GM18907 (cell line): Measurements from ENCODE around the gene CD9.

Experiments
- ATAC-seq: cut with Tn5 transposase; IDR thresholded peaks from one replicate; pipeline ENCODE4 v1.9.1; 2021; ENCODE audit warnings: mild to moderate bottlenecking, moderate library complexity; ENCODE audit not compliant: unreplicated experiment

The CD9 gene

DNA sequence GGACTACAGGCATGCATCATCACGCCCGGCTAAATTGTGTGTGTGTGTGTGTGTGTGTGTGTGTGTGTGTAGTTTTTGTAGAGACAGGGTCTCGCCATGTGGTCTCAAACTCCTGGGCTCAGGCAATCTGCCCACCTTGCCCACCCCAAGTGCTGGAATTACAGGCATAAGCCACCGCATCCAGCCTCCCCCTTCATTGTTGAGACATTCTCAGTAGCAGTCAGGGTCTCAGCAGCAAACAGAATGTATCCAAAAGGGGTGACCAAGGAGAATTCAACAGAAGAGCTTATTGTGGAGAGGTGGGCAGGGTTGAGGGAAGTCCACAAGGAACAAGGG, 73.0 kb downstream of the CD9 start:
- no peak for ATAC-seq

DNA sequence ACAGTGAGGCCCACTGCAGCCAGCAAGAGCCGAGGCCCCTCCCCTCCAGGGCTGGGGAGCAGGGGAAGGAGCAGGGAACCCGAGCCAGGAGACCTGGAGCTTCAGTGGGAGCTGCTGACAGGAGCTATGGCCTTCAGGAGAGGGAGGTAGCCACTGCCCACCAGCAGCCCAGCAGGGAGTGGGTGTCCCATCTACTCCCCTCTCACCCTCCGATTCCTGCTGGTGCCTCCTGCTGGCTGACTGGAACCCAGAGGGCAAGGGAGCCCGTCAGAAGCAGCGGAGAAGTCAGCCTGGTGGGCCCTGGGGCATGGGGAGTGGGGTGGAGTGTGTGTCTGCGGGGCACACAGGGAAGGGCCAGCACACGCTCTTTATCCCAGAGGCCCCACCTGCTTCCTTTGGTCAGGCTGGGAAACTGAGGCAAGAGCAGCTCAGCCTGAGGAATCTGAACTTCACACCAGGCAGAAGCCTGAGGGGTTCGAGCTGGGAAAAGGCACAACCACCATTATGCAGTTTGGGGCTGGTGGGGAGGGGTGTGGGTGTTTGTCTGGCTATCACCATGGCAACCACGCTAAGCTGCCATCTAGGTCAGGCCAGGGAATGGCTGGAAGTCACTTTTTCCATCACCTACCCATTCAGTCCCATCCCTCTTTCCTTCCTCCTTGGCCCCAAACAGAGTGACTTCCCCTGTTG, 73.5 kb downstream of the CD9 start:
- ATAC-seq = no peak

DNA sequence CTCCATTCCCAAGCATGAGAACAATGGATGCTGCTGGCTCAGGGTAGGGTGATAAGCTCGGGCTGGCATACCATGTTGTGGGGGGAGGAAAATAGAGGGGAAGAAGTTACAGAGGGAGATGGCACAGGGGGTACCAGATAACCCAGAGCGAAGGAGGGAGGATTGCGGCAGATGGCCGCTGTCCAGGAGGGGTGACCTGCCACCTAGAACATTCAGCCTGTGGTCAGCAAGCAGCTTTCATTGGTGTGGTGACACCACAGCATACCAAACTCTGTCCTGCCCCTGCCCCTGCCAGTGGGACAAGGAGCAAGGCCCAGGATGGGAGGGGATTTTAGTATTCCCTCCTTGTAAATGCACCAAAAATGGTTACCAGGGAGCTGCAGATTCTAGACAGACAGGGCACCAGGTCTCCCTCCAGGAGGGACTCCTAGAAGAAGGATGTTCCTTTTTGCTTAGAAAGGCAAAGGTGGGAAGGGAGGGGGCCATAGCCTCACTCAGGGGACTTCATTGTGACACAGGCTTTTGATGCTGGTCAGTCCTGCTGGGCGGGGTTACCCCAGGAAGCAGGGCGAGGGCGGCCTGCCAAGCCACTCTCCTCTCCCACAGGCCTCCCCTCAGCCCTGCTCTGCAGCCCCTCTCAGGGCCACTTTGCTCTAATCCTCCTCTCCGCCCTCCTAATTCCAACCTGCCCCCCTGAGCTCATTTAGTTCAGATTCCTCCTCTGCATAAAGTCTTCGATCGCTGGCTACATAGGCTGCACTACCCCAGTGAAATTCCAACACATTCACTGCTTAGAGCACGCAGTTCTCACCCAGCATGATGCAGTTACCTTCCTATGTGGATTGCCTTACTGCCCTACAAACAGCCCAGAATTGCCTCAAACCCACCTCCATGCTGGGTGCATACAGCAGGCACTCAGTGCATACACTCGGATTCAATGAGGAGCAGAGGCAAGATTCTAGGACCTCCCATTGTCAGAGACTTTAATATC, 74.3 kb downstream of the CD9 start:
- no peak for ATAC-seq

DNA sequence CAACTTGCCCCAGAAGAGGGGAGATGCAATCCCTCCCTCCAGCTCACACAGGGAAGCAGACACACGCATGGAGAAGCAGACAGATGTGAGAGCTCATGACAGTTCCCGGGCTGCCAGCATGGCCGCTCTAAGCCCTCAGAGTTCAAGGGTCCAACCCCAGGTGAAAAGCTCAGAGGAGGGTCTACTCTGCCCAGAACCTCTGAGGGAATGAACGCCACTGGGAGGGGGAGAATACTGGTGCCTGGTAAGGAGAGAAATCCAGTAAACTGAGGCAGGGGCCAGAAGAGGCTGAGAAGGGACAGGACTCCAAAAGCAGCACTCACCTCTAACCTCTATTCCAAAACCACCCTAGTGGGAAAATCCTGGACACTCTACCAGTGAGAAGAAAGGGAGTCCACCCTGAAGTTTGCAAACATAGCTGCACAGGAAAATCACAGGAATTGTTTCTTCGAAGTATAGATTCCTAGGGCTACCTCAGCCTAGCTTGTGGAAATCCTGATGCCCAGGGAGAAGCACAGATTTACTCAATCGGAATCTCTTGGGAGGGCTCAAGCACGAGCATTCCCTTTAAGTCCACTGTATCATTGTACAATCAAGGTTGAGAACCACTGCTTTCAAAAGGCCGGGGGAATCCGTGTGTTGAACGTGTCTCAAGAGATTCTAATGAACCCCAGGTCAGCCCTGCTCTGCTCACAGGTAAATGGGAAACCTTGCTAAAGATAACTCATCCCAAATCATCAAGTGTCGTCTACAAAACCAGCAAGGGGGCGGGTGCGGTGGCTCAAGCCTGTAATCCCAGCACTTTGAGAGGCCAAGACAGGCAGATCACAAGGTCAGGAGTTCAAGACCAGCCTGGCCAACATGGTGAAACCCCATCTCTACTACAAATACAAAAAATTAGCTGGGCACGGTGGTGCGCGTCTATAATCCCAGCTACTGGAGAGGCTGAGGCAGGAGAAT, 76.0 kb downstream of the CD9 start:
- ATAC-seq = no peak

DNA sequence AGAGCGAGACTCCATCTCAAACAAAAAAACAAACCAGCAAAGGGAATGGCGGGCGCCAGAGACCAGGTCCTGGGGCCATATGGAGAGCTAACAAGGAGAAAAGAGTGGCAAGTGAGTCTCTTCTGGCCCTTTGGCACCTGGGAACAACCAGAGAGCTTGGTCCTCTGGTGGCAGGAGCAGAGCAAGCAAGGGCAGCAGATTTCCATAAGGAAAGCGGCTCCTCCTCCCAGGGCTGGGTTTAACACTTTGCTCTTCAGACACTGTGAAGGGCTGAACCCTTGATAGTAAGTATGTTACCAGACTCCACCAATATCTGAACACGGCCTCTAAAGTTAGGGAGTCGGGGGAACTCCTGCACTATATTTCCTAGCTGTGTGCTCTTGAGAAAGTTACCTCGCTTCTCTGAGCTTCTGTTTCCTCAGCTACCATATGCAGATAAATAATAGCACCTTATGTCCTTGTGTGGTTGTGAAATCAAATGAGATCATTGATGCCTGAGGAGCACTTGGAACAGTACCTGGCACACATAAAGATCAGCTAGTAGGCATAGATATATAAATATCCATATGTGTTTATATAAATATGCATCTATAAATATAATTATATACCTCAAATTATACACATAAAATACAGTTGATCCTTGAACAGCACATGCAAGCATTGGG, 76.9 kb downstream of the CD9 start:
- no peak for ATAC-seq

DNA sequence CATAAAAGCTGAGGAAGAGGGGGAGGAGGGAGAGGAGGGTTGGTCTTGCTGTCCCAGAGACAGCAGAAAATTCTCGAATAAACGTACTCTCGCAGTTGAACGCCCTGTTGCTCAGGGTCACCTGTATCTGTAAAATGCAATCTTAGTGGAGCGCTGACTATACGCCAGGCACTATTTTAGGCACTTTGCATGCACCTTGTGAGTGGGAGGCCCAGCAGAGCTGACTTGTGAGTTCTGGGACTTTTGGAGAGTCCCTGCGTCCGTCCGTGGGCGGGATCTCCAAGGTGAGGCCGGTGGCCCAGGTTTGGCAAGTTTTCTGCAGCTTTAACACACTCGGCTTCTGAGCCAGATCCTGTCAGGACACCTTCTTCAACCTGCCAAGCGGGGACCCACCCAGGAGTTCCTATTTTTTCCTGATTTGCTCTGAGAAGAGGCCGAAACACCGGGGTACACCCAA, 77.8 kb downstream of the CD9 start:
- peak; percentile 16 for ATAC-seq

DNA sequence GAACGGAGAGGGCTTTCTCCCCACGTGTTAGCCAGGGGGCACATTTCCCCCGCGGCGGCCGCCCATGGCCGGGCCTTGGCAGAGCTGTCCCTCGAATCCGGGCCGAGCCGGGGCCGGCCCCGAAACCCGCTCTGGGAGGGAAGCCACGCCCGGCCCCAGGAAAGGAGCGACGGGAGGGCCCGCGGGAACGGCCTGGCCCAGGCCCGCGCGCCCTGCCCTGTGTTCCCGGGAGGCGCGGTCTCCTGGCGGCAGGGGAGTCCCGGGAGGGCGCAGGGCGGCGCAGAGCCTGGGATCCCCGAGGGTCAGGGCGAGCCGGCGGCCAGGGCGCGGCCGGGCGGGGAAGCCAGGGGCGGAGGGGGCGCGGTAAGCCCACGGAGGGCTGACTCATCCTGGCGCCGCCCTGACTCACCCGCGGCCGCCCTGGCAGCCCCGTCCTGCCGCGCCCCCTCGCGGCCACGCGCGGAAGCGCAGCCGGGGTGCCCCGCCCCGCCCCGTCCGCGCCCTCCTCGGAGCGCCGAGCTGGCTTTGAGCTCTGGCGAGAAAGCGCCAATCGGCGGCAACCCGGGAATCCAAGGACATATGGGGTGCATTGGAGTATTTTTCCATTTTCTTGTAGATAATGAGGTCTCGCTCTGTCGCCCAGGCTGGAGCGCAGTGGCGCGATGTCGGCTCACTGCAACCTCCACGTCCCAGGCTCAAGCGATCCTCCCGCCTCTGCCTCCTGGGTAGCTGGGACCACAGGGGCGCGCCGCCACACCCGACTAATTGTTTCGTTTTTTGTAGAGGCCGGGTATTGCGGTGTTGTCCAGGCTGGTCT, 78.4 kb downstream of the CD9 start:
- peak; percentile 78 for ATAC-seq

DNA sequence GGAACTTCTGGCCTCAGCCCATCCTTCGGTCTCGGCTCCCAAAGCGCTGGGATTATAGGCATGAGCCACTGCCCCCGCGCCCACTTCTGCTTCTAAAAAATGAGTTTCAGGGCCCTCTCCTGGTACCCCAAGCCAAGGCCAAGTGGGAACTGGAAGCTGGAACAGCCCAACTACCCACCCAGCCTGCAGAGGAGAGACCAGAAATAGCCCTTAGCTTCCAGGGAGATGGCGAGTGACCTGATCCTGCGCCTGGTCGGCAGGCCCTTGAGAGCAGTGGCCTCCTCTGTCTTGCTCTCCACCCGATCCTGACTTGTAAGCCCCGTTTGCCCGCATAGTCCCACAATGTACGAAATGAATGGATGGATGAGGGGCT, 79.0 kb downstream of the CD9 start:
- ATAC-seq = no peak

DNA sequence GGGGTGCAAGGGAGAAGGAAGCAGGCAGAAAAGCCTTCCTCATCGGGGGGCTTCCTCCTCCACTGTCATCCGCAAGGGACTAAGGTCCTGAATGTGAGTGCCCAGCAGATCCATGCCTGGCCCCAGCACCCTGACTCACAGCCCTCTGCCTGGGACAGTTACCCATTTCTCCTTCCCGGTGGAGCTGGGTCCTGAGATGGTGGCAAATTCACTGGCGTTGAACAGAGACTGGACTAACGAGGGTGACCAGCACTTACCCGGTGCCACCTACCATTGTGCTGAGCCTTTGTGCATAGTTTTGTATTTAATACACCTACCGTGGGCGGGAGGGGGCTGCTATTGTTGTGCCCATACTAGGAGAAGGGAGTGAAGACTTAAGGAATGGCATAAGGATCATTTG, 79.4 kb downstream of the CD9 start:
- ATAC-seq = no peak

DNA sequence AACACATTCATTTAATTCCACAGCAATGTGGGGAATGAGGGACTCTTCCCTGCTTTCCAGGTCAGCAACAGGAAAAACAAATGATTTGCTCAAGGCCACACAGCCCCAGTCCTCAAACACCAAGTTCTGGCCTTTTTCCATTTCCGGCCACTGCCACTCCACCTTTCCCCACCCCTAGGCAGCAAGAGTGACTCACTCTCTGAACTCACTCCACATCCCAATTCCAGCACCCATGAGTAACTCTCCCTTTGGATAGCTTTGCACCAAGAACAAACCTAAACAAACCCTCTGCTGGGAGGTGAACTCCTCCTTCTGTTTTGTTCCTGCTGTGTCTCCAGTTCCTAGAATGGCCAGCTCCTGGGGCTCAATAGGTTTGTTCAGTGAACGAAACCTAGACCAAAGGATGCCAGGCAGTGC, 79.9 kb downstream of the CD9 start:
- no peak for ATAC-seq

DNA sequence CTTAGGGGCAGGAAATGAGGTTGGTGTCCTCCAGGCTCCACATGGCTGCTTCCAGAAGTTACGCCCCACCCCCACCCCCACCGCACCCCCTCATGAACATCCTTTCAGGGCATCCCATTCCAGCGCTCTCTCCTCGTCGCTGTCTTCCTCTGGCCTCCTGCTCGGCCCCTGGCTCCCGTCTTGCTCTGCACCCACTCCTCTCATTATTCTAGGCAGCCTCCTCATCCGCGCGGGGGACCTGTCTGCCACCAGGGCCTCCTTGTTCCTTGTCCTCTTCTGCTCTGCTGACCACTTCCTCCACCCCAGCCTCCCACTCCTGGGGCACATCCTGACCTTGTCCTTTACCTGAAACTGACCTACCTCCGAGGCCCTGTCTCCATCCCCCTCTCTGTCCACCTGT, 80.5 kb downstream of the CD9 start:
- no peak for ATAC-seq

DNA sequence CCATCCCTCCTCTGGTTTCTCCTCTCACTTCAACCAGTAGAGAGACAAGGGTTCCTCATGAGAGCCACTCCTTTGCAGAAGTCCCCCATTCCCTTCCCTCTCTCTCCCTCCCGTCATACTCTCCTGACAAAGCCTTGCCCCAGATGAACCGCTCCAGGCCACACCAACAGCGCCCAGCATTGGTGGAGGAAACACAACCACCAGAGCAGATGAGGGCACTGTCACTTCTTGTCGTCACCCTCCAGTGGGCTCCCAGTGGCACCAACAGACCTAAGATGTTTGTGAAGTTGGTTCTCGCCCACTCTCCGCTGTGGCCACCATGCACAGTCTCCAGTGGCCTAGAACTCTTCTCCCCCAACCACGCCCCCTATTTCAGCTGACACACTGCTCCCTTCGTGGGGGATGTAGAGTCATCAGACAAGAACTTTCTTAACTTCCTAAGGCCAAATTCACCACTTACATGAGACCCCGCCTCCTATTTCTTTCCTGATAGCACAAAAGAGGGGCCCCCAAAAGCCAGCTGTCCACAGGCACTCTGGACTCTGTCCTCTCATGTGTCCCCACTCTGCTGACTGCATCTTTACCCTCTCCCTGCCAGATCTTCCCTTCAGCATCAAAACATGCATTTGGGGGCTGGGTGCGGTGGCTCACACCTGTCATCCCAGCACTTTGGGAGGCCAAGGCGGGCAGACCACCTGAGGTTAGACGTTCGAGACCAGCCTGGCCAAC, 81.0 kb downstream of the CD9 start:
- no peak for ATAC-seq

DNA sequence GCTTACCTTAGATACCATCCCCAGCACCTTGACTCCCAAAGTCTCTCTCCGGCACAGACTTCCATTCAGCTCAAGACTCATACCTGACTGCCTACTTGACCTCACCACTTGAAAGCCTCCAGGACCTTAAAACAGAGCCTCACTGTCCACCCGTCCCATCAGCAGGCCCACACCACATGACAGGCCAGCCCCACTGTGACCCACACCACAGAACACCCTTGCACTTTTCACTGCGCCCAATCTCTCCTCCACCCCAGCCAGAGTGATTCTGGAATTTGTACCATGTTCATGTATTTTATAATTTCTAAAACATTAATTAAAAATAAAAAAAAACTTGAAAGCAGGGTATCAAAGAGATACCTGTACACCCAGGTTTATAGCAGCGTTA, 82.2 kb downstream of the CD9 start:
- no peak for ATAC-seq

DNA sequence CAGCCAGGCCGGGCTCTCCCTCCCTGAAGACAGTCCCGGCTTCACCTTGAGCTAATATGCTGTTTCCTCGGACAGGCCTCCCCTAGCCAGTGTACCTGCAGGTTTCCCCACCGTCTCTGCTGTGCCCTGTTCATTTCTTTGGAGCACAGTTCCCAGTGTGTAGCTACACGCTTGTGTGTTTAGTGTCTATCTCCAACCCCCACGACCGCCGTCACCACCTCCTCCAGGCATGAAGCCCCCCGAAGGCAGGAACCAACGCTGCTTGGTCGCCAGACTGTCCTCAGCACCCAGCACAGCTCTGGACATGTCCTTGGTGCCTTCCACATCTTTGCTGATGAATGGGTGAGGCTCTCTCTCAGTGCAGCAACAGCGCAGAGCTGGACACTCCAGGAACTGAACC, 84.1 kb downstream of the CD9 start:
- no peak for ATAC-seq

DNA sequence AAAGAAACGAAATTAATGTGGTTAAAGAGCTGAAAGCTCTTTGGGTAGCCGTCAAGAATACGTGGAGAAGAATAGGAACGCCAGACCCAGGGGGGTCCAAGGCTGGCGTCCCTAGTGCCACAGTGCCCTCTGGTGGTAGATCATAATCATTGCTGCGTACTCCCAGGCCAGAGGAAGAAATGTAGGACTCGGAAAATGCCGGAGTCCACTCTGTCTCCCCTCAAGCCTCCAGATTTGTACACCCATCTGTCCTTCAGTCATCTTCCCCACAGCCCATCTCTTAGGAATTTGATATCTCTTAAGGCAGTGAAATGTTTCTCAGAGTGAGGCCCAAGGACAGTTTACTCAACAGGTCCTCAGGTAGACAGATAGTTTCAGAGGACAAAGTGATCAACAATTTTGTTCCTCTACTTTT, 84.9 kb downstream of the CD9 start:
- peak; percentile 51 for ATAC-seq

DNA sequence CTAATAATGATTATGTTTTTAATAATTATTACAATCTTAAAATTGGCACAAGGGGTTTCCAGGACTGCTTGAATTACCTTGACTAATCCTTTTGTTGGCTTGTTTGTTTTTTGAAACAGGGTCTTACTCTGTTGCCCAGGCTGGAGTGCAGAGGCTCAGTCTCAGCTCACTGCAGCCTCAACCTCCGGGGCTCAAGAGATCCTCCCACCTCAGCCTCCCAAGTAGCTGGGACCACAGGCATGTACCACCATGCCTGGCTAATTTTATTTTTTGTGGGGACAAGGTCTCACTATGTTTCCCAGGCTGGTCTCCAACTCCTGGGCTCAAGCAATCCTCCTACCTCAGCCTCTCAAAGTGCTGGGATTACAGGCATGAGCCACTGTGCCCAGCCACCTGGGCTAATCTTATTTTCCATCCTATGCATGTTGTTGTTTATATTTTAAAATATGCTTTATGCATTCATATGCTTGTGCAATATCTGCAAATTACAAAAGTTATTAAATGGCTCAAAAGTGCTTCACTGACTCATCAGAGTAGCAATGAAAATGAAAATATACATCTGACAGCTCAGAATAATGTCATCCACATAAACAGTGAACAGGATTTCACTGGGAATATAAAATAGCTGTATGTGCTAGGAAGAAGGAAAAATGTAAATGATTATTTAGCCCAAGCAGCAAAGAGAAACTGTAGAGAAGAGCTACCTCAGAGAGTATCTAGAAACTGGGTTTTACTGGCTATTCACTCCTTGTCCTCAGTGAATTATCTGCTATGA, 85.5 kb downstream of the CD9 start:
- ATAC-seq = no peak
